Panc1 (cell line): ENCODE data around the gene SDK2. TPM values are rescaled to one million over a fixed set of nuclear protein-coding genes. Genes with fewer than 3 reads are reported as not detected.

Experiments used
- ATAC-seq: fragments of 200-7000 bp; cut with Tn5 transposase; 2 replicates; pipeline ENCODE4 v1.9.1; 2020; ENCODE audit warnings: mild to moderate bottlenecking, moderate library complexity
- BruUV-seq: library from RNA; stranded (reverse); fragments of 400-500 nt; replicated peaks from 2 replicates; lab custom pipeline; 2021; lab: Mats Ljungman, UMichigan
- CTCF ChIA-PET: fragments of 300-600 bp; sonication (Branson Sonifier 250); formaldehyde crosslinking; loops from one replicate; lab custom pipeline; 2022; ENCODE audit warnings: antibody characterized with exemption; lab: Charles Lee
- POLR2A ChIA-PET: fragments of 300-600 bp; sonication (Branson Sonifier 250); formaldehyde crosslinking; loops from one replicate; lab custom pipeline; 2022; ENCODE audit warnings: antibody characterized with exemption; lab: Charles Lee
- DNase-seq: peaks from one replicate; pipeline ENCODE4 v3.0.0-alpha.2; 2010; ENCODE audit warnings: low read depth, low spot score
- H3K27ac ChIP-seq: 2 replicates; pipeline ENCODE4 v1.5.1; 2011; ENCODE audit warnings: mild to moderate bottlenecking, low read length, inconsistent platforms
- H3K27me3 ChIP-seq: fragments of 200-500 bp; sonication (Bioruptor generic); 2 replicates; pipeline ENCODE4 v1.6.0; 2014; ENCODE audit warnings: low read length, inconsistent platforms; ENCODE audit not compliant: control insufficient read depth, insufficient read depth
- H3K36me3 ChIP-seq: fragments of 200-500 bp; sonication (Bioruptor generic); 2 replicates; pipeline ENCODE4 v1.5.1; 2014; ENCODE audit warnings: inconsistent platforms, mild to moderate bottlenecking, low read length, moderate library complexity; ENCODE audit not compliant: control insufficient read depth, insufficient read depth
- H3K4me1 ChIP-seq: 2 replicates; pipeline ENCODE4 v1.5.1; 2011; ENCODE audit warnings: inconsistent platforms, mild to moderate bottlenecking, low read length, moderate library complexity; ENCODE audit not compliant: control insufficient read depth, insufficient read depth
- H3K4me3 ChIP-seq, 2 experiments: 2 replicates each; pipeline ENCODE4 v1.5.1; 2011 to 2012; ENCODE audit warnings: low read depth in 2 of 2, low read length in 2 of 2, mild to moderate bottlenecking in 2 of 2, inconsistent platforms in 1 of 2, moderate library complexity in 1 of 2
- H3K9me3 ChIP-seq: fragments of 200-500 bp; sonication (Bioruptor generic); 2 replicates; pipeline ENCODE4 v1.5.1; 2014; ENCODE audit warnings: low read depth, mild to moderate bottlenecking, inconsistent platforms, low read length, moderate library complexity; ENCODE audit not compliant: control insufficient read depth, insufficient read depth
- CTCF ChIP-seq: fragments of 450-650 bp; IDR thresholded peaks from 2 replicates; pipeline ENCODE4 v1.5.1; 2017; ENCODE audit warnings: mild to moderate bottlenecking
- POLR2AphosphoS5 ChIP-seq: IDR thresholded peaks from 2 replicates; pipeline ENCODE4 v1.6.1; 2012; ENCODE audit warnings: mild to moderate bottlenecking, low read depth, low read length, moderate library complexity
- SIN3A ChIP-seq: IDR thresholded peaks from 2 replicates; pipeline ENCODE4 v1.6.1; 2012; ENCODE audit warnings: low read depth, mild to moderate bottlenecking, low read length, moderate library complexity, borderline replicate concordance; ENCODE audit not compliant: insufficient read depth
- TCF7L2 ChIP-seq: IDR thresholded peaks from 2 replicates; pipeline ENCODE4 v1.6.1; 2011; ENCODE audit warnings: mild to moderate bottlenecking, low read depth, low read length, inconsistent platforms
- in situ Hi-C: cut with HindIII; loops from 2 replicates; pipeline ENCODE4 v1.10.0; 2016; ENCODE audit warnings: low sequenced_read_pairs, low pct_unique_long_range_greater_than_20kb
- intact Hi-C: fragments of 100-400 bp; cut with micrococcal nuclease; formaldehyde crosslinking; loops from one replicate; pipeline ENCODE4 v1.10.0; 2022; ENCODE audit not compliant: unreplicated experiment
- total RNA-seq: library from RNA; stranded (reverse); gene quantifications from one replicate; pipeline ENCODE4 v1.2.1, GENCODE V29; 2021; ENCODE audit not compliant: unreplicated experiment
- TF ChIP-seq, protein P1 (sequence below), 2 experiments: IDR thresholded peaks; 2 replicates each; pipeline ENCODE4 v1.6.1; 2011 to 2012; ENCODE audit warnings: low read depth in 2 of 2, control low read depth in 1 of 2, low read length in 1 of 2, mild to moderate bottlenecking in 1 of 2, moderate library complexity in 1 of 2; ENCODE audit not compliant: insufficient read depth in 1 of 2

Gene SDK2
- total RNA-seq, 1 experiment from 2014 or later: 0.41 TPM

DNA sequence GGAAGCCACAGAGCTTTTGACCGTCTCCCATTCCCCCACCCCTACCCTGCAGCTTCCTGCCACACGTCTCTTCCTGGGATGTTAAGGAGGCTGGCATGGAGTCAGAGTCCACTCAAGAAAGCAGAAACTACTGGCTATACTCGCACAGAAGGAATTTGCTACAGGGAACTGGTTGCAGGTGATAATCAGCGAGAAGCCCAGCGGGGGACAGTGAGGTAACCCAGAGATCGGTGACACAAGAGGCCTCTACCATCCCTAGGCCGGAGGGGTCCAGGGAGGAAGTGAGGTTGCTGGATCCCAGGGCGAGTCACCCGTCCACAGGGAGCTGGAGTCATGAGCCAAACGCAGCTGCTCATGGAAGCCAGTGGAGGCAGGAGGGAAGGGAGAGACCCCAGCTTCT lies 93.7 kb downstream of the SDK2 start:
- DNase-seq (no peak), ATAC-seq (no peak)
- Histone ChIP-seq H3K9me3 (no peaks in the 10 kb centered on the region), H3K4me1 (no peaks in the 10 kb centered on the region), H3K4me3 (no peak overlapping the region), H3K27ac (no peak overlapping the region), H3K36me3 (no peaks in the 10 kb centered on the region), H3K27me3 (peaks cover 6% of the 10 kb centered on the region; the same call in 1 of the 2 replicates)
- no TSS peak for BruUV-seq
- CTCF ChIA-PET: no interaction called here
- POLR2A ChIA-PET: no interaction called here
- intact Hi-C loops: no loop called here
- in situ Hi-C loops: no loop called here
- no peak for TF ChIP-seq POLR2AphosphoS5
- no peak for TF ChIP-seq SIN3A
- TF ChIP-seq CTCF: no peak
- TF ChIP-seq, protein P1, sequence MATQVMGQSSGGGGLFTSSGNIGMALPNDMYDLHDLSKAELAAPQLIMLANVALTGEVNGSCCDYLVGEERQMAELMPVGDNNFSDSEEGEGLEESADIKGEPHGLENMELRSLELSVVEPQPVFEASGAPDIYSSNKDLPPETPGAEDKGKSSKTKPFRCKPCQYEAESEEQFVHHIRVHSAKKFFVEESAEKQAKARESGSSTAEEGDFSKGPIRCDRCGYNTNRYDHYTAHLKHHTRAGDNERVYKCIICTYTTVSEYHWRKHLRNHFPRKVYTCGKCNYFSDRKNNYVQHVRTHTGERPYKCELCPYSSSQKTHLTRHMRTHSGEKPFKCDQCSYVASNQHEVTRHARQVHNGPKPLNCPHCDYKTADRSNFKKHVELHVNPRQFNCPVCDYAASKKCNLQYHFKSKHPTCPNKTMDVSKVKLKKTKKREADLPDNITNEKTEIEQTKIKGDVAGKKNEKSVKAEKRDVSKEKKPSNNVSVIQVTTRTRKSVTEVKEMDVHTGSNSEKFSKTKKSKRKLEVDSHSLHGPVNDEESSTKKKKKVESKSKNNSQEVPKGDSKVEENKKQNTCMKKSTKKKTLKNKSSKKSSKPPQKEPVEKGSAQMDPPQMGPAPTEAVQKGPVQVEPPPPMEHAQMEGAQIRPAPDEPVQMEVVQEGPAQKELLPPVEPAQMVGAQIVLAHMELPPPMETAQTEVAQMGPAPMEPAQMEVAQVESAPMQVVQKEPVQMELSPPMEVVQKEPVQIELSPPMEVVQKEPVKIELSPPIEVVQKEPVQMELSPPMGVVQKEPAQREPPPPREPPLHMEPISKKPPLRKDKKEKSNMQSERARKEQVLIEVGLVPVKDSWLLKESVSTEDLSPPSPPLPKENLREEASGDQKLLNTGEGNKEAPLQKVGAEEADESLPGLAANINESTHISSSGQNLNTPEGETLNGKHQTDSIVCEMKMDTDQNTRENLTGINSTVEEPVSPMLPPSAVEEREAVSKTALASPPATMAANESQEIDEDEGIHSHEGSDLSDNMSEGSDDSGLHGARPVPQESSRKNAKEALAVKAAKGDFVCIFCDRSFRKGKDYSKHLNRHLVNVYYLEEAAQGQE (IDR thresholded peaks at IDR 0.05; ENCODE audit: insufficient read depth in 1 of 2, low read depth in 2 of 2, low read length in 1 of 2): no peak
- no peak for TF ChIP-seq TCF7L2

- no peaks in the 10 kb centered on the region for H3K9me3 ChIP-seq
- DNase-seq (no peak), ATAC-seq (no peak)
- H3K27me3 ChIP-seq: peaks cover 6% of the 10 kb centered on the region; the same call in 1 of the 2 replicates
- in situ Hi-C loops: no loop called here
- POLR2A ChIA-PET: no interaction called here
- H3K4me1 ChIP-seq: no peaks in the 10 kb centered on the region
- TF ChIP-seq CTCF (no peak), POLR2AphosphoS5 (no peak), SIN3A (no peak), TCF7L2 (no peak)
- TF ChIP-seq, protein P1 (IDR thresholded peaks at IDR 0.05; ENCODE audit: insufficient read depth in 1 of 2, low read depth in 2 of 2, low read length in 1 of 2): no peak
- no peak overlapping the region for H3K4me3 ChIP-seq
- intact Hi-C loops: no loop called here
- H3K27ac ChIP-seq: no peak overlapping the region
- CTCF ChIA-PET: no interaction called here
- no peaks in the 10 kb centered on the region for H3K36me3 ChIP-seq
- no TSS peak for BruUV-seq
These were observed 94.3 kb downstream of the SDK2 start for GRCh38 chr17:73549841-73550430.
